ENCODE data around the gene SNX20. TPM values are rescaled to one million over a fixed set of nuclear protein-coding genes. Genes with fewer than 3 reads are reported as not detected.

The SNX20 gene
- total RNA-seq, 4 donors from 2014 or later, result 0.17 to 4.0 (median 1.9) TPM

DNA sequence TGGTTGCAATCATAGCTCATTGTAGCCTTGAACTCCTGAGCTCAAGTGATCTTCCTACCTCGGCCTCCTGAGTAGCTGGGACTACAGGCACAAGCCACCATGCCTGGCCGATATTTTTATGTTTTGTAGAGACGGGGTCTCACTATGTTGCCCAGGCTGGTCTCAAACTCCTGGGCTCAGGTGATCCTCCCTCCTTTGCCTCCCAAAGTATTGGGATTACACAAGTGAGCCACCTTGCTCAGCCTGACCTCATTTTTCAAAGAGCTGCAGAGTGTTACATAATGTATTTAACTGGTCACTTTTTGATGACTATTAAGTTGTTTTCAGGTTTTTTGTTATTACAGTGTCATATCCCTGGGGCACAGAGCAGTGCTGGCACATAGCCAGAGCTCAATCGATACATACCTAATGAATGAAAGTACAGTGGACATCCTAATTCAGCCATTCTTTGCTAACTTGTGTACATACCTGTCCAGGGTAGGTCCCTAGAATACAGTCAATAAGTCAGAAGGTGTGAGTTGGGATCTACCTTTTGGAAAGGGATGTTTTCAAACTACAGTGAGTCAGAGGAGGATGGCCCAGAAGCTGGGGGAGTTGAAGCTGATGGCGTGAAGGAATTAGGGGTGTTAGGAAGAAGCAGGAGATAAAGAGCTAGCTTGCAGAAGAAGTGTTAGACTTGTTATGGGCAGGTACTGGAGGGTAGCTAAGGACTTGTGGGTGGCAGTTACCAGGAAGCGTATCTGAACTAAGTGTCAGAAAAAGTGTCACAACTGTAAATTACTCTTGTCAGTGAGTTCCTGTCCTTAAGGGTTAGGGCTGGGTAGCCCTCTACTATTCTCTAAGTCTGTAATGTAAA, 40.7 kb upstream of the SNX20 start:
- in situ Hi-C loops (cut with MboI; ENCODE audit: low sequenced_read_pairs in 4 of 4) (no loop called here), intact Hi-C loops (cut with DNase I; ENCODE audit: low total_unique reads) (no loop called here)
- H3K27ac ChIP-seq, result no peak overlapping the region

DNA sequence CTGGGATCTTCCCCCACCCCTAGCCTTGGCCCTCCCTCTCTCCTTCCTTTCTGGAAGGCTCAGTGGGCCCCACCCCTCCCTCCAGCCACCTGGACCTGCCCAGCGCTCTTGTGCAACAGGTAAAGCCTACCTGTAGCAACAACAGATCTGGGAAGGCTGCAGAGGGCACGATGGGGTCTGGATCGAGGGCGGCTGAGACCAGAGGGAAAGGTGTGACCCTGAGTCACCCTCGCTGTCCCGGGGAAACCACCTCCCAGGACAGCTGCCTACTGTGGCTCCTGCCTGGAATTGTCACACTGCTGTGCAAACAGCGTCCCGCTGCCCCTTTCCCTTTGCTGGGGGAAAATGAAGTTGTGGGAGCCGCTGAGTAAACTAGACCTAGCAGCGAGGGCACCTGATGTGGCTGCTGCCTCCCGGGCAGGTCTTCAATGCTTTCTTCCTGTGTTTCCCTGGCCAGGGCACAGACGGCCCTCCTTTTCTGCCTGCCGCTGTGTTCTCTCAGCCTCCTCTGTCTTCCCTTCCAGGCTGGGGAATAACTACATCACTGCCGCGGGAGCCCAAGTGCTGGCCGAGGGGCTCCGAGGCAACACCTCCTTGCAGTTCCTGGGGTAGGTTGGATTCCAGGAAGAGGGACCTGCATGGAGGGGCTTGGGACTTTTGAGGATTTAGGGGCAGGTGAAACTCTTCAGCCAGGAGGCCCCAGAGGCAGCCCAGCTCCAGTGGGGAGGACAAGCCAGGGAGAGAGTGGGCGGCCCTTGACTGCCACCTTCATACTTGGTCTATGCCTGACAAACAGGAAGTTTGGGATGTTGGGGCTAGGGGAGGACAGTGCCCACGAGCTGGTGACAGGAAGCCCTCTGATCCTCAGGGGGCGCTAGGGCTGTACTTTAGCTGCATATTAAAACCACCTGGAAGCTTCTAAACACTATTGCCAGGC, 38.6 kb upstream of the SNX20 start:
- H3K4me3 ChIP-seq, result no peak overlapping the region
- no peak for ATAC-seq

More for the DNA sequence above, 40.7 kb upstream of the SNX20 start:
- Histone ChIP-seq H3K4me3 (no peak overlapping the region), H3K36me3 (no peaks in the 10 kb centered on the region), H3K4me1 (no peaks in the 10 kb centered on the region), H3K27me3 (no peaks in the 10 kb centered on the region), H3K9me3 (no peaks in the 10 kb centered on the region)
- ATAC-seq (no peak), DNase-seq (no peak)
- TF ChIP-seq, protein P1, sequence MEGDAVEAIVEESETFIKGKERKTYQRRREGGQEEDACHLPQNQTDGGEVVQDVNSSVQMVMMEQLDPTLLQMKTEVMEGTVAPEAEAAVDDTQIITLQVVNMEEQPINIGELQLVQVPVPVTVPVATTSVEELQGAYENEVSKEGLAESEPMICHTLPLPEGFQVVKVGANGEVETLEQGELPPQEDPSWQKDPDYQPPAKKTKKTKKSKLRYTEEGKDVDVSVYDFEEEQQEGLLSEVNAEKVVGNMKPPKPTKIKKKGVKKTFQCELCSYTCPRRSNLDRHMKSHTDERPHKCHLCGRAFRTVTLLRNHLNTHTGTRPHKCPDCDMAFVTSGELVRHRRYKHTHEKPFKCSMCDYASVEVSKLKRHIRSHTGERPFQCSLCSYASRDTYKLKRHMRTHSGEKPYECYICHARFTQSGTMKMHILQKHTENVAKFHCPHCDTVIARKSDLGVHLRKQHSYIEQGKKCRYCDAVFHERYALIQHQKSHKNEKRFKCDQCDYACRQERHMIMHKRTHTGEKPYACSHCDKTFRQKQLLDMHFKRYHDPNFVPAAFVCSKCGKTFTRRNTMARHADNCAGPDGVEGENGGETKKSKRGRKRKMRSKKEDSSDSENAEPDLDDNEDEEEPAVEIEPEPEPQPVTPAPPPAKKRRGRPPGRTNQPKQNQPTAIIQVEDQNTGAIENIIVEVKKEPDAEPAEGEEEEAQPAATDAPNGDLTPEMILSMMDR (IDR thresholded peaks at IDR 0.05 in 4 of 5, conservative IDR thresholded peaks at IDR 0.05 in 1 of 5), result no peak
- TF ChIP-seq POLR2A (IDR thresholded peaks at IDR 0.05), result no peak

DNA sequence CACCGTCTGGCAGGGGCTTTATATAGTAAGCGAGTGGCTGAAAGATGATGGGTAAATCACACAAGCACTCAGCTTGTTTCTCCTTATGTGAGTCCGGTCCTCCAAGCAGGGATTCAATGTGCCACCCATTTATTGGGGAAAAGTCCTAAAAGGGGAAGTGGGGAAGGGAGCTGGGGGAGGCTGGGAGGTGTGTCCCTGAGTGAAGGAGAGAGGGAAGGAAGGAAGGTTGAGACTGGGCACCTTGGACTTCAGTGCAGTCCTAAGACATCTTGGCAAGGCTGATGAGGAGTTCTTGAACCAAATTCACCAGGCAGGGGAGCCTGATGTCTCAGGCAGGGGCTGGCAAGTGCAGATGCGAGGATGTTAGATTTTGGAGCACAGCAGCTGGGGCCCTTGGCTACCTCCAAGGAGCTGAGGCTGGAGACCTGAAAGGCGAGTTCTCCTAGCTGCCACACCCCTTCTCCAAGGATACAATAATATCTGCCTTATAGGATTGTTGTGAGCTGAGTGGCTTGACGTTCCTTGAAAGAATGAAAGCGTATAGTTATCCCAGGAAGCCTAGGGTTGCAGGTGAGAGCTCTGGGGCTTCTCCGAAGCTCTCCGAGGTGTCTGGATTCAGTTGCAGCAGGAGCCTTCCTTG, 37.8 kb upstream of the SNX20 start:
- Histone ChIP-seq H3K4me1 (no peaks in the 10 kb centered on the region), H3K27me3 (no peaks in the 10 kb centered on the region), H3K27ac (no peak overlapping the region), H3K36me3 (no peaks in the 10 kb centered on the region), H3K9me3 (no peaks in the 10 kb centered on the region), H3K4me3 (no peak overlapping the region)
- no peak for TF ChIP-seq POLR2A (IDR thresholded peaks at IDR 0.05)
- TF ChIP-seq, protein P1 (IDR thresholded peaks at IDR 0.05 in 4 of 5, conservative IDR thresholded peaks at IDR 0.05 in 1 of 5), result no peak
- intact Hi-C loops (cut with DNase I; ENCODE audit: low total_unique reads), result no loop called here
- ATAC-seq (no peak), DNase-seq (no peak)
- in situ Hi-C loops (cut with MboI; ENCODE audit: low sequenced_read_pairs in 4 of 4), result no loop called here

More for the DNA sequence above, 38.6 kb upstream of the SNX20 start:
- Histone ChIP-seq H3K4me1 (no peaks in the 10 kb centered on the region), H3K27ac (no peak overlapping the region), H3K27me3 (no peaks in the 10 kb centered on the region), H3K9me3 (no peaks in the 10 kb centered on the region), H3K36me3 (no peaks in the 10 kb centered on the region)
- intact Hi-C loops (cut with DNase I; ENCODE audit: low total_unique reads) (no loop called here), in situ Hi-C loops (cut with MboI; ENCODE audit: low sequenced_read_pairs in 4 of 4) (no loop called here)
- no peak for DNase-seq
- TF ChIP-seq, protein P1 (IDR thresholded peaks at IDR 0.05 in 4 of 5, conservative IDR thresholded peaks at IDR 0.05 in 1 of 5), result no peak
- TF ChIP-seq POLR2A (IDR thresholded peaks at IDR 0.05), result no peak

DNA sequence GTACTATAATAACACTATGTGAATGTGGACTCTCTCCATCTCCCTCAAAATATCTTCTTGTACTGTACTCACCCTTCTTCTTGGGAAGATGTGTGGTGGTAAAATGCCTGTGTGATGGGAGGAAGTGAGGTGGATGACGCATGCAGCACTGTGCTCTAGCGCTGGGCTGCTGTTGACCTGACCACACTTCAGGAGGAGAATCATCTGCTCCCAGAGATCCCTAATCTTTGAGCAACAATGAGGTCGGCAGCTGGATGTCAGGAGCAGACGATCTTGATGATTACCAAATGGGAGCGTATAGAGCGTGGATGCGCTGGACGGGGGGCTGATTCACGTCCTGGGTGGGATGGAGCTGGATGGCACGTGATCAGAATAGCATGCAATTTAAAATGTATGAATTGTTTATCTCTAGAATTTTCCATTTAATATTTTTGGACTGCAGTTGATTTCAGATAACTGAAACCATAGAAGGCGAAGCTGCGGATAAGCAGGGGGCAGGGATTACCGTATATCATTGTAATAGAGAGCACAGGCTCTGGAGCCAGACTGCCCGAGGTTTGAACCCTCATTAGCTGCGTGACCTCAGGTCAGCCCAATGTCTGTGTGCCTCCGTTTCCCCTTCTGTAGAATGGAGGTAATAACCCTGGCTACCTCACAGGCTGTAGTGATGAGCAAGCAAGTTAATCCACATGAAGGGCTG, 37.1 kb upstream of the SNX20 start:
- TF ChIP-seq, protein P1 (IDR thresholded peaks at IDR 0.05 in 4 of 5, conservative IDR thresholded peaks at IDR 0.05 in 1 of 5), result no peak
- TF ChIP-seq POLR2A (IDR thresholded peaks at IDR 0.05), result no peak
- no peak for ATAC-seq
- no peak for DNase-seq
- no peaks in the 10 kb centered on the region for H3K27me3 ChIP-seq
- intact Hi-C loops (cut with DNase I; ENCODE audit: low total_unique reads) (no loop called here), in situ Hi-C loops (cut with MboI; ENCODE audit: low sequenced_read_pairs in 4 of 4) (no loop called here)
- H3K36me3 ChIP-seq, result no peaks in the 10 kb centered on the region
- H3K27ac ChIP-seq, result no peak overlapping the region
- no peaks in the 10 kb centered on the region for H3K4me1 ChIP-seq
- no peaks in the 10 kb centered on the region for H3K9me3 ChIP-seq
- H3K4me3 ChIP-seq, result no peak overlapping the region

Measured in gastrocnemius medialis (tissue), 4 donors.